ENCODE results near the gene HELZ2. TPM values are rescaled to one million over a fixed set of nuclear protein-coding genes. Genes with fewer than 3 reads are reported as not detected.

Gene HELZ2
- total RNA-seq, 1 experiment from 2014 or later: 27.9 TPM

DNA sequence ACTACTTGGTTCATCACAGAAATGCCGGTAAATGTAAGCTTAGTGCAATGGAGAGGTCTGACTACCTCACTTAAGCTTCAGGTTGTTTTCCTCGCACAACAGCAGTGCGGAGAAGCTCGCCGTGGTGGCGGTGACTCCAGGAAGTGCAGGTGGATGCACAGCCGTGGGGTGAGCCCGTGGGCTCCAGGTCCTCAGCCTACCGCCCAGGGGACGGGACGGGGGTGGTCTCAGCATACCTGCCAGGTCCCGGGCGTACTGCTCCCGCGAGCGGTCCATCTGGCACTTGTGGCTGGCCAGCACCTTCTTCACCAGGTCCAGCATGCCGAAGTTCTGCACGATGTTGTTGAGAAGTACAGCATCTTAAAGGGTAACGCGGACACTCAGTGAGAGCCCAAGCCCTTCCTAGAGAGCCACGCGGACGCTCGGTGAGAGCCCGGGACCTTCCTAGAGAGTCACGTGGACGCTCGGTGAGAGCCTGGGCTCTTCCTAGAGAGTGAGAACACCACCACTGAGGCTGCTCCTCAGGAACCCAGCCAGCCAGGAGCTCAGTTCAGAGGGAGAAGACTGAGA is 17.8 kb upstream of the HELZ2 start:
- H3K23ac ChIP-seq (ENCODE audit: insufficient read length, low read depth, low read length): no peak overlapping the region
- H3K36me3 Mint-ChIP-seq (ENCODE audit: insufficient read depth in 1 of 3, low read depth in 3 of 3): peaks cover 2 to 40% (median 28%) of the 10 kb centered on the region in 3 experiments
- no peaks in the 10 kb centered on the region for H3K27me3 ChIP-seq (ENCODE audit: insufficient read depth, low read length)
- no peak for DNase-seq
- no peak overlapping the region for H3K9ac ChIP-seq (ENCODE audit: extremely low read depth, insufficient read length, low read length)
- H3K23me2 ChIP-seq (ENCODE audit: insufficient read length, low read depth, low read length, poor library complexity, severe bottlenecking): no peaks in the 10 kb centered on the region
- no peak overlapping the region for H4K5ac ChIP-seq (ENCODE audit: insufficient read length, low read depth, low read length)
- no peak overlapping the region for H3K56ac ChIP-seq (ENCODE audit: insufficient read length, low read depth, low read length)
- H3K4me1 Mint-ChIP-seq: peaks cover 3 to 7% of the 10 kb centered on the region in 2 experiments; a peak in 2 of 4 replicates
- no peak overlapping the region for H4K8ac ChIP-seq (replicated peaks; ENCODE audit: insufficient read length, low read depth, low read length)
- no peak overlapping the region for H3K14ac ChIP-seq (ENCODE audit: insufficient read depth, low read length)
- WGBS (ENCODE audit: extremely low coverage, insufficient read length, low lambda C conversion rate): no CpG with 5 or more reads among the region's 28 CpGs
- H2BK20ac ChIP-seq (ENCODE audit: low read depth, low read length, poor library complexity, severe bottlenecking): no peak overlapping the region
- H3K4me3 Mint-ChIP-seq: no peak overlapping the region
- no peak overlapping the region for H3T11ph ChIP-seq (ENCODE audit: low read length)
- no peaks in the 10 kb centered on the region for H3K79me1 ChIP-seq (ENCODE audit: insufficient read depth, low read depth, low read length, poor library complexity, severe bottlenecking)
- H2AFZ ChIP-seq (ENCODE audit: low read length): no peak overlapping the region
- no peak overlapping the region for H4K91ac ChIP-seq (ENCODE audit: insufficient read length, low read depth, low read length)
- H3K18ac ChIP-seq (ENCODE audit: insufficient read length, low read depth, low read length): no peak overlapping the region
- H3K4ac ChIP-seq (ENCODE audit: low read depth, low read length): no peak overlapping the region
- TF ChIP-seq, protein P1, sequence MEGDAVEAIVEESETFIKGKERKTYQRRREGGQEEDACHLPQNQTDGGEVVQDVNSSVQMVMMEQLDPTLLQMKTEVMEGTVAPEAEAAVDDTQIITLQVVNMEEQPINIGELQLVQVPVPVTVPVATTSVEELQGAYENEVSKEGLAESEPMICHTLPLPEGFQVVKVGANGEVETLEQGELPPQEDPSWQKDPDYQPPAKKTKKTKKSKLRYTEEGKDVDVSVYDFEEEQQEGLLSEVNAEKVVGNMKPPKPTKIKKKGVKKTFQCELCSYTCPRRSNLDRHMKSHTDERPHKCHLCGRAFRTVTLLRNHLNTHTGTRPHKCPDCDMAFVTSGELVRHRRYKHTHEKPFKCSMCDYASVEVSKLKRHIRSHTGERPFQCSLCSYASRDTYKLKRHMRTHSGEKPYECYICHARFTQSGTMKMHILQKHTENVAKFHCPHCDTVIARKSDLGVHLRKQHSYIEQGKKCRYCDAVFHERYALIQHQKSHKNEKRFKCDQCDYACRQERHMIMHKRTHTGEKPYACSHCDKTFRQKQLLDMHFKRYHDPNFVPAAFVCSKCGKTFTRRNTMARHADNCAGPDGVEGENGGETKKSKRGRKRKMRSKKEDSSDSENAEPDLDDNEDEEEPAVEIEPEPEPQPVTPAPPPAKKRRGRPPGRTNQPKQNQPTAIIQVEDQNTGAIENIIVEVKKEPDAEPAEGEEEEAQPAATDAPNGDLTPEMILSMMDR (conservative IDR thresholded peaks at IDR 0.05): no peak
- no peaks in the 10 kb centered on the region for H3K9me3 ChIP-seq (ENCODE audit: control insufficient read depth, low read depth, low read length)
- no peaks in the 10 kb centered on the region for H4K20me1 ChIP-seq (ENCODE audit: control insufficient read depth, insufficient read depth, insufficient read length)
- H2BK120ac ChIP-seq (ENCODE audit: low read depth, low read length, poor library complexity, severe bottlenecking): no peak overlapping the region
- H2BK15ac ChIP-seq (ENCODE audit: low read depth, low read length): no peak overlapping the region
- no peak overlapping the region for H2AK5ac ChIP-seq (ENCODE audit: insufficient read length, low read length)
- no peaks in the 10 kb centered on the region for H3K27me3 Mint-ChIP-seq (ENCODE audit: low read depth)
- no peak overlapping the region for H2BK5ac ChIP-seq (ENCODE audit: insufficient read length, low read length)
- no peak overlapping the region for H3K27ac ChIP-seq (ENCODE audit: insufficient read length, low read depth, low read length)
- H3K79me2 ChIP-seq (ENCODE audit: insufficient read depth, low read length): no peaks in the 10 kb centered on the region
- H2BK12ac ChIP-seq (ENCODE audit: insufficient read length, low read depth, low read length): no peak overlapping the region
- no peak overlapping the region; a peak in 1 of 7 replicates for H3K27ac Mint-ChIP-seq
- H3K9me3 Mint-ChIP-seq: no peaks in the 10 kb centered on the region
- H3K4me2 ChIP-seq (ENCODE audit: insufficient read depth, insufficient read length, low read length): no peak overlapping the region
- no peaks in the 10 kb centered on the region for H3K4me1 ChIP-seq (ENCODE audit: insufficient read depth, low read length)
